Kidney epithelial cell (primary cell): Measurements from ENCODE around the gene SORD. TPM values are rescaled to one million over a fixed set of nuclear protein-coding genes. Genes with fewer than 3 reads are reported as not detected.
"Not testable (repeated sequence)": the region's sequence is repeated elsewhere in the genome, so short reads cannot be mapped to it uniquely, and the experiment has no call there.

Source experiments
- DNase-seq: peaks from one replicate; pipeline ENCODE4 v3.0.0-alpha.2; 2010; ENCODE audit warnings: low read depth
- H3K27me3 ChIP-seq: 2 replicates; pipeline ENCODE4 v1.6.0; 2011; ENCODE audit warnings: low read length; ENCODE audit not compliant: control insufficient read depth, insufficient read depth
- H3K36me3 ChIP-seq: 2 replicates; pipeline ENCODE4 v1.5.1; 2011; ENCODE audit warnings: low read length; ENCODE audit not compliant: control insufficient read depth, insufficient read depth
- H3K4me3 ChIP-seq: 2 replicates; pipeline ENCODE4 v1.5.1; 2011; ENCODE audit warnings: low read depth, mild to moderate bottlenecking, control low read depth, low read length
- CTCF ChIP-seq: IDR thresholded peaks from 2 replicates; pipeline ENCODE4 v1.5.1; 2011; ENCODE audit warnings: mild to moderate bottlenecking, moderate library complexity, low read length, control low read depth, inconsistent platforms; ENCODE audit not compliant: insufficient read depth, poor library complexity, severe bottlenecking
- total RNA-seq: library from RNA; depleted of rRNA; stranded (reverse); fragments of >200 nt; gene quantifications from 2 replicates; pipeline ENCODE4 v1.2.3, GENCODE V29; 2015

Gene SORD
- total RNA-seq, 1 donor from 2014 or later = 30.2 TPM

DNA sequence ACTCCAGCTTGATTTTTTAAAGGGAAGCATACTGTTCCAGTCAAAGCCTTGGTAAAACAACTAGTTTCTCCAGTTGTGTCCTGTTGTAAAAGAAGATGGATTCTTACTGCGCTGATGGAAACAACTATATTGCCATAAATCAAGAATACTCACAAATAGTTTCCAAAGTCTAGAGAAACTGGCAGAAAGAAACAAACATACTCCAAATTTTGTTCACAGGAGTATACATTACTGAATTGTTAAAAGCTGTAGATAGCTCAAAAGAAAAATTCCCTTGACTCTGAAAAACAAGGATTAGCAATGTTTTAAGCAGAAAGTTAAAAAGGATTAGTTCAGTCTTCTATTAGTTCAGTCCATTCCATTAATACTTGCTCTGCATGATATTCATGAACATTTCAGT is 27.6 kb downstream of the SORD start:
- no peak for TF ChIP-seq CTCF
- Histone ChIP-seq H3K36me3 (peaks cover 1% of the 10 kb centered on the region), H3K27me3 (no peaks in the 10 kb centered on the region), H3K4me3 (no peak overlapping the region)
- no peak for DNase-seq

GRCh38 chr15:45052676-45053075 is 29.7 kb downstream of the SORD start:
- DNase-seq, H3K4me3 ChIP-seq, H3K27me3 ChIP-seq, H3K36me3 ChIP-seq: not testable (repeated sequence)

GRCh38 chr15:45058690-45059675 is 36.0 kb downstream of the SORD start:
- DNase-seq, H3K4me3 ChIP-seq, H3K36me3 ChIP-seq, H3K27me3 ChIP-seq: not testable (repeated sequence)

DNA sequence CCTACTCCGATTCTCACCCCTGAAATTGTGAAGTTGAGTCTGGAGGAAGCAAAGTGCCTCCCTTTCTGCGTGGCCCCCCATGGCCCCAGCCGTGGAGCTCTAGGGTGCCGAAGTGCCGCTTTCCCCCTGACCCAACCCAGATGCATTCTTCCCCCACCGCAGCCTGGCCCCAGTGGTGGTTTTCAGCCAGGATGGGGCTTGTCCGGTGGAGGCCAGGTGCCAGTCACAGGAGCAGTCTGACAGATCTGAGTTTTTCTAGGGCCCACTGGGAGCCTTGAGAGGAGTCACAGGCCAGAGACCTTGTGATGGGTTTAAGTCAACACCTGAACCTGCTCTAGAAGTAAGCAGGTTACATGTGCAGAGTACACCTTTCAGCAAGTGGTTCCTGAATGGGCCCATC is 39.3 kb downstream of the SORD start:
- not testable (repeated sequence) for H3K36me3 ChIP-seq, H3K27me3 ChIP-seq, DNase-seq, H3K4me3 ChIP-seq

DNA sequence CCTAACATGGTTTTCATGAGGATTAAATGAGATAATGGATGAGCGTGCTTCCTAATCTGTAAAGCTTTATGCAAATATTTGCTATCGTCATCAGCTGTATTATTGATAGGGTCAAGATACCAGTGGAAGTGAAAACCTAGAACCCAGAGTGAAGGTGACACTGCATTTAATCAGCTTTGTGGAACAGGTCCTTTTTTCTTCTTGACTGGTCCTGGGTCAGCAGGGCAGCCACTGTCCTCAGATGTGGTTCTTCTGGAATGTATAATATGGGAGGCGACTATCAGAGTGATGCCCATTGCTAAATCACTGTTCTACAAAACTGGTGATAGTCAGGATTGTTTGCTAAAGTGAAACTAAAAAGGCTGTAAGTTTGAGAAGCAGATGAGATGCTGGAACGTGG is 41.4 kb downstream of the SORD start:
- DNase-seq = peak; percentile 44
- TF ChIP-seq CTCF = no peak
- Histone ChIP-seq H3K4me3 (no peak overlapping the region), H3K36me3 (no peaks in the 10 kb centered on the region), H3K27me3 (no peaks in the 10 kb centered on the region)

GRCh38 chr15:45069942-45070360 is 47.0 kb downstream of the SORD start:
- not testable (repeated sequence) for H3K36me3 ChIP-seq, DNase-seq, H3K4me3 ChIP-seq, H3K27me3 ChIP-seq

DNA sequence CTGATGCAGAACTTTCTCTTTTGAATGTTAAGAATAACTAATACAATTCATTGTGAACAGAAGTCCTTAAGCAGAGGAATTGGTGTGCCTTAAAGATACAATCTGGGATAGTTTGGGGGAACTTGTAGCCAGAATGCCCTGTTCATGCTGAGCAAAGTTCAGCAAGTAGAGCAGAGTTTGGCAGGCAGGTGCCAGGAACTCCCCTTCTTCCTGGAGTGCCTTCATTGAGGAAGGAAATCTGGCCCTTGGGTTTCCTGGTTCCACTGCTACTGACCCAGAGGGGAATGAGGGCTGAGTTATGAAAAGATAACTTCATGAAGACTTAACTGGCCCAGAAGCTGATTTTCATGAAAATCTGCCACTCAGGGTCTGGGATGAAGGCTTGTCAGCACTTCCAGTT is 50.6 kb downstream of the SORD start:
- not testable (repeated sequence) for H3K4me3 ChIP-seq, H3K36me3 ChIP-seq, H3K27me3 ChIP-seq, DNase-seq

GRCh38 chr15:45075440-45076320 is 52.7 kb downstream of the SORD start:
- H3K27me3 ChIP-seq, H3K4me3 ChIP-seq, DNase-seq, H3K36me3 ChIP-seq: not testable (repeated sequence)

GRCh38 chr15:45077391-45077790 is 54.4 kb downstream of the SORD start:
- not testable (repeated sequence) for DNase-seq, H3K36me3 ChIP-seq, H3K4me3 ChIP-seq, H3K27me3 ChIP-seq

DNA sequence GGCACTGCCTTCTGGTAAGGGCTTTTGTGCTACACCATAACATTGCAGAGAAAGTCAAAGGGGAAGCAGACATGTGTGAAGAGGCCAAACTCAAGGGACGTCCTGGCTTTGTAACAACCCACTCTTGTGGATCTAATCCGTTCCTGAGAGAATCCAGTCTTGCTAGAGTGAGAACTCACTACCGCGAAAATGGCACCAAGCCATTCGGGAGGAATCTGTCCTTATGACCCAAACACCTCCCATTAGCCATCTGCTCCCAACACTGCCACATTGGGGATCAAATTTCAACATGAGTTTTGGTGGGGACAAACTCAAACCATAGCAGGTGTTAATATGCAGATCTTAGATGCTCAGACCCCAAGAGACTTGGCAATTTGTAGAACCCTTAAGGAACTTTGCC is 56.2 kb downstream of the SORD start:
- not testable (repeated sequence) for DNase-seq, H3K4me3 ChIP-seq, H3K36me3 ChIP-seq, H3K27me3 ChIP-seq

- not testable (repeated sequence) for H3K27me3 ChIP-seq, DNase-seq, H3K36me3 ChIP-seq, H3K4me3 ChIP-seq
Measured at GRCh38 chr15:45079628-45080246, 56.7 kb downstream of the SORD start.

GRCh38 chr15:45080593-45080992 is 57.6 kb downstream of the SORD start:
- not testable (repeated sequence) for H3K36me3 ChIP-seq, H3K4me3 ChIP-seq, H3K27me3 ChIP-seq, DNase-seq
